Transverse colon (tissue), 4 donors: ENCODE measurements around the gene CCDC3.

ENCODE experiments used
- EP300 ChIP-seq: sonication (generic); formaldehyde crosslinking; IDR thresholded peaks from one replicate; pipeline ENCODE4 v1.6.1; 2017; ENCODE audit warnings: antibody characterized with exemption, low read depth
- POLR2A ChIP-seq: fragments of 450-650 bp; IDR thresholded peaks from one replicate; pipeline ENCODE4 v1.6.1; 2016; ENCODE audit warnings: antibody characterized with exemption, mild to moderate bottlenecking, moderate library complexity
- POLR2AphosphoS5 ChIP-seq, 3 donors: sonication (generic); formaldehyde crosslinking; IDR thresholded peaks; one replicate each; pipeline ENCODE4 v1.6.1; 2016; ENCODE audit warnings: antibody characterized with exemption in 3 of 3
- TF ChIP-seq, protein P1 (sequence below), 5 experiments: fragments of 200-600 bp in 3 of 5; fragments of 450-650 bp in 2 of 5; sonication (generic) in 3 of 5; IDR thresholded peaks; 1 replicate in 2 of 5; 2 replicates in 3 of 5; pipeline ENCODE4 v1.5.1; 2016 to 2017; ENCODE audit warnings: antibody characterized with exemption in 5 of 5, inconsistent platforms in 3 of 5, mild to moderate bottlenecking in 2 of 5, moderate library complexity in 1 of 5

GRCh38 chr10:12975906-12976305 is 25.6 kb downstream of the CCDC3 start:
- TF ChIP-seq, protein P1, sequence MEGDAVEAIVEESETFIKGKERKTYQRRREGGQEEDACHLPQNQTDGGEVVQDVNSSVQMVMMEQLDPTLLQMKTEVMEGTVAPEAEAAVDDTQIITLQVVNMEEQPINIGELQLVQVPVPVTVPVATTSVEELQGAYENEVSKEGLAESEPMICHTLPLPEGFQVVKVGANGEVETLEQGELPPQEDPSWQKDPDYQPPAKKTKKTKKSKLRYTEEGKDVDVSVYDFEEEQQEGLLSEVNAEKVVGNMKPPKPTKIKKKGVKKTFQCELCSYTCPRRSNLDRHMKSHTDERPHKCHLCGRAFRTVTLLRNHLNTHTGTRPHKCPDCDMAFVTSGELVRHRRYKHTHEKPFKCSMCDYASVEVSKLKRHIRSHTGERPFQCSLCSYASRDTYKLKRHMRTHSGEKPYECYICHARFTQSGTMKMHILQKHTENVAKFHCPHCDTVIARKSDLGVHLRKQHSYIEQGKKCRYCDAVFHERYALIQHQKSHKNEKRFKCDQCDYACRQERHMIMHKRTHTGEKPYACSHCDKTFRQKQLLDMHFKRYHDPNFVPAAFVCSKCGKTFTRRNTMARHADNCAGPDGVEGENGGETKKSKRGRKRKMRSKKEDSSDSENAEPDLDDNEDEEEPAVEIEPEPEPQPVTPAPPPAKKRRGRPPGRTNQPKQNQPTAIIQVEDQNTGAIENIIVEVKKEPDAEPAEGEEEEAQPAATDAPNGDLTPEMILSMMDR (IDR thresholded peaks at IDR 0.05): no peak
- TF ChIP-seq POLR2AphosphoS5 (IDR thresholded peaks at IDR 0.05) (no peak), POLR2A (no peak), EP300 (no peak)
